Subcutaneous abdominal adipose tissue (tissue), 5 donors: ENCODE measurements around the gene IGLL5.

ENCODE experiments used
- H3K27ac ChIP-seq: one replicate; pipeline ENCODE4 v1.7.0; 2013; ENCODE audit warnings: low read depth, mild to moderate bottlenecking, inconsistent platforms, low read length, moderate library complexity
- H3K27me3 ChIP-seq, 5 donors: one replicate each; pipeline ENCODE4 v1.7.0; 2013; ENCODE audit warnings: low read length in 5 of 5, inconsistent platforms in 1 of 5; ENCODE audit not compliant: control insufficient read depth in 5 of 5, insufficient read depth in 4 of 5
- H3K36me3 ChIP-seq, 5 donors: one replicate each; pipeline ENCODE4 v1.7.0; 2013; ENCODE audit warnings: low read length in 5 of 5; ENCODE audit not compliant: control insufficient read depth in 5 of 5, insufficient read depth in 5 of 5
- H3K4me1 ChIP-seq, 5 donors: one replicate each; pipeline ENCODE4 v1.7.0; 2013; ENCODE audit warnings: low read length in 5 of 5, mild to moderate bottlenecking in 3 of 5, moderate library complexity in 1 of 5; ENCODE audit not compliant: control insufficient read depth in 5 of 5, insufficient read depth in 5 of 5
- H3K4me3 ChIP-seq, 5 donors: one replicate each; pipeline ENCODE4 v1.7.0; 2013; ENCODE audit warnings: low read length in 5 of 5, low read depth in 1 of 5
- H3K9ac ChIP-seq, 5 donors: one replicate each; pipeline ENCODE4 v1.7.0; 2013; ENCODE audit warnings: low read length in 5 of 5, mild to moderate bottlenecking in 4 of 5, moderate library complexity in 3 of 5
- H3K9me3 ChIP-seq, 5 donors: one replicate each; pipeline ENCODE4 v1.7.0; 2013; ENCODE audit warnings: low read length in 5 of 5; ENCODE audit not compliant: control insufficient read depth in 5 of 5
- donor health status: healthy.
- donor health status: healthy.
- donor health status: healthy.
- donor health status: healthy.
- donor health status: healthy.

IGLL5 gene

GRCh38 chr22:22933807-22934542 is 46.4 kb downstream of the IGLL5 start:
- H3K27ac ChIP-seq: no peak overlapping the region

GRCh38 chr22:22934543-22935055 is 47.0 kb downstream of the IGLL5 start:
- H3K9me3 ChIP-seq: no peaks in the 10 kb centered on the region
- no peak overlapping the region for H3K9ac ChIP-seq
- no peaks in the 10 kb centered on the region for H3K36me3 ChIP-seq
- peaks cover 0 to 6% (median 3%) of the 10 kb centered on the region in 5 donors for H3K27me3 ChIP-seq
- peaks cover 0 to 12% (median 0%) of the 10 kb centered on the region in 5 donors for H3K4me1 ChIP-seq
- no peak overlapping the region for H3K27ac ChIP-seq
- no peak overlapping the region for H3K4me3 ChIP-seq

More at GRCh38 chr22:22933807-22934542, 46.4 kb downstream of the IGLL5 start:
- peaks cover 0 to 6% (median 3%) of the 10 kb centered on the region in 5 donors for H3K27me3 ChIP-seq
- H3K9me3 ChIP-seq: no peaks in the 10 kb centered on the region
- no peak overlapping the region for H3K9ac ChIP-seq
- H3K4me1 ChIP-seq: peaks cover 0 to 16% (median 3%) of the 10 kb centered on the region in 5 donors
- H3K4me3 ChIP-seq: no peak overlapping the region
- no peaks in the 10 kb centered on the region for H3K36me3 ChIP-seq

- peaks cover 0 to 12% (median 0%) of the 10 kb centered on the region in 5 donors for H3K4me1 ChIP-seq
- no peaks in the 10 kb centered on the region for H3K9me3 ChIP-seq
- H3K27me3 ChIP-seq: peaks cover 0 to 4% (median 2%) of the 10 kb centered on the region in 5 donors
- no peaks in the 10 kb centered on the region for H3K36me3 ChIP-seq
- H3K9ac ChIP-seq: no peak overlapping the region
- H3K4me3 ChIP-seq: no peak overlapping the region
- no peak overlapping the region for H3K27ac ChIP-seq
Measured at GRCh38 chr22:22935056-22935545, 47.5 kb downstream of the IGLL5 start.

GRCh38 chr22:22935546-22936157 is 48.0 kb downstream of the IGLL5 start:
- H3K9ac ChIP-seq: no peak overlapping the region
- H3K4me3 ChIP-seq: no peak overlapping the region
- no peaks in the 10 kb centered on the region for H3K27me3 ChIP-seq
- no peak overlapping the region for H3K27ac ChIP-seq
- H3K9me3 ChIP-seq: no peaks in the 10 kb centered on the region
- peaks cover 0 to 12% (median 0%) of the 10 kb centered on the region in 5 donors for H3K4me1 ChIP-seq
- H3K36me3 ChIP-seq: no peaks in the 10 kb centered on the region

GRCh38 chr22:22936180-22936914 is 48.7 kb downstream of the IGLL5 start:
- Histone ChIP-seq H3K4me3 (no peak overlapping the region), H3K4me1 (peaks cover 0 to 12% (median 0%) of the 10 kb centered on the region in 5 donors), H3K9me3 (no peaks in the 10 kb centered on the region), H3K36me3 (no peaks in the 10 kb centered on the region), H3K27ac (no peak overlapping the region), H3K27me3 (no peaks in the 10 kb centered on the region), H3K9ac (no peak overlapping the region)

- Histone ChIP-seq H3K4me3 (no peak overlapping the region), H3K27ac (no peak overlapping the region), H3K9ac (no peak overlapping the region), H3K4me1 (peaks cover 0 to 12% (median 0%) of the 10 kb centered on the region in 5 donors), H3K36me3 (no peaks in the 10 kb centered on the region), H3K9me3 (no peaks in the 10 kb centered on the region), H3K27me3 (no peaks in the 10 kb centered on the region)
Measured at GRCh38 chr22:22936915-22937656, 49.5 kb downstream of the IGLL5 start.

GRCh38 chr22:22937894-22938480 is 50.4 kb downstream of the IGLL5 start:
- H3K27me3 ChIP-seq: peaks cover 0 to 5% (median 3%) of the 10 kb centered on the region in 5 donors
- H3K27ac ChIP-seq: no peak overlapping the region
- no peak overlapping the region for H3K4me3 ChIP-seq
- H3K36me3 ChIP-seq: no peaks in the 10 kb centered on the region
- peaks cover 0 to 12% (median 0%) of the 10 kb centered on the region in 5 donors for H3K4me1 ChIP-seq
- peak overlapping the region in 1 of 5 donors; percentile 24 for H3K9ac ChIP-seq
- H3K9me3 ChIP-seq: no peaks in the 10 kb centered on the region

GRCh38 chr22:22938672-22939587 is 51.3 kb downstream of the IGLL5 start:
- peaks cover 0 to 10% (median 5%) of the 10 kb centered on the region in 5 donors for H3K27me3 ChIP-seq

More at GRCh38 chr22:22938672-22939587, 51.3 kb downstream of the IGLL5 start:
- no peak overlapping the region for H3K9ac ChIP-seq
- peaks cover 0 to 12% (median 0%) of the 10 kb centered on the region in 5 donors for H3K4me1 ChIP-seq
- no peaks in the 10 kb centered on the region for H3K36me3 ChIP-seq
- no peak overlapping the region for H3K4me3 ChIP-seq
- no peak overlapping the region for H3K27ac ChIP-seq
- H3K9me3 ChIP-seq: no peaks in the 10 kb centered on the region
